ENCODE measurements around the gene ARPC1B.
"Not testable (repeated sequence)": the region's sequence is repeated elsewhere in the genome, so short reads cannot be mapped to it uniquely, and the experiment has no call there.

Gene ARPC1B

DNA sequence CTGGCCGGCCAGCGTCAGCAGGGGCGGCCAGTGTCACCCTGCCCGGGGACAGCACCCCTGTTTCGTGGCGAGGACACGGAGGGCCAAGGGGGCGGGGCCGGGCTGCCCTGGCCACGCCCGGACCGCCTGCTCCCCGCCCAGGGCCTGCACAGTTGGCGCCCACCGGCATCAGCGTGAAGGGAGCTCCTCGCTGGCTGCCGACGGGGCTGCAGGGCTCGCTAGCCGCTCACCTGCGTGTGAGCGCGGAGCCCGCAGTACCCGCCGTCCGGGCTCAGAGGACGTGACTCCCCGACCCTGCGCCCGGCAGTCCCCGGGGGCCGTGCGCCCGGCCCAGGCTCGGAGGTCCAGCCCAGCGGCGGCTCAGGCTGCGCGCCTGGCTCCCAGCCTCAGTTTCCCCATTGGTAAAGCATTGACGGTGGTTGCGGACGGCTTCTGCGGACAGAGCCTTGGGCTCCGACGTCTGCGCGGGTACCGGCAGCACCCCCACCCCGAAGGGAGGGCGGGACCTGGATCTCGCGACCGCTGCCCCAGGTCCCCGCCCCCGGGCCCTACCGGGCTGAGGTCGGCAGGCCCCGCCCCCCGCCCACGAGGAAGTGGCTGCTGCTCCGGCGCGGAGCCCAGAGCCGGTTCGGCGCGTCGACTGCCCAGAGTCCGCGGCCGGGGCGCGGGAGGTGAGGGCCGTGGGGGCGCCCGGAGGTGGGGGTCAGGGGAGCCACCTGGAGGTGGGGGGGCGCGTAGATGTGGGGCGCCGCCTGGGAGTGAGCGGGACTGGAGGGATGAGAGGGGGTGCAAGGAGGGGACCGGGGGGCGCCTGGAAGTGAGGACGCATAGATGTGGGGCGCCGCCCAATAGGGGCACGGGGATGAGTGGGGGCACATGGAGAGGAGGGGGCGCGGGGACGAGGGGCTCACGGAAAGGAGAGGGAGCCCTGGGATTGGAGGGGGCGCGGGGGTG is at the start of gene ARPC1B:
Gene ARPC1B, plus strand, starts transcription at position 620 of the 954 bp plus-strand sequence. CDS start 10,985 bp downstream, outside the sequence.
- DNase-seq: peak; percentile 97

DNA sequence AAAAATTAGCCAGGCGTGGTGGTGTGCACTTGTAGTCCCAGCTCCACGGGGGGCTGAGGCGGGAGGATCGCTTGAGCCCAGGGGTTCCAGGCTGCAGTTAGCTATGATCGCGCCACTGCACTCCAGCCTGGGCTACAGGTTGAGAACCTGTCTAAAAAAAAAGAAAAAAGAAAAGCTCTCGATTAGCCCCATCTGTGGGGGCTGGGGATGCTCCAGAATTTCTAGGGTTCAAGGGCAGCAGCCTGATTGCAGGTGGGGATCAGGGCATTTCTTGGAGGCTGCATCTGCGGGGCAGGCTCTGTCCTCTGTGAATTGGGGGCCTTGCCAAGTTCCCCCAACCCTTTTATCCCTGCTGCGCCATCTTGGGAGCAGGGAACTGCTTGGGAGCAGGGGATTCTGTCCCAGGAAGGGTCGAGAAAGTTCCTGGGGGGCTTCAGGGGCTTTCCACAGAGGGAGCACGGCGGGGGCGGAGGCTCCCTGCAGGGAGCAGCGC is 49.5 kb upstream of the ARPC1B start:
- DNase-seq: peak; percentile 53

- DNase-seq: peak; percentile 98
These were observed 48.7 kb upstream of the ARPC1B start, which contains the start of gene ARPC1A for GRCh38 chr7:99325592-99326407. Gene ARPC1A, plus strand, starts transcription at chr7:99325898. Its CDS starts 7,456 bp downstream, at chr7:99333354.

- peak; percentile 43 for DNase-seq
These were observed 48.1 kb upstream of the ARPC1B start for GRCh38 chr7:99326408-99326782.

- peak; percentile 50 for DNase-seq
These were observed 44.1 kb upstream of the ARPC1B start for GRCh38 chr7:99330314-99330961.

DNA sequence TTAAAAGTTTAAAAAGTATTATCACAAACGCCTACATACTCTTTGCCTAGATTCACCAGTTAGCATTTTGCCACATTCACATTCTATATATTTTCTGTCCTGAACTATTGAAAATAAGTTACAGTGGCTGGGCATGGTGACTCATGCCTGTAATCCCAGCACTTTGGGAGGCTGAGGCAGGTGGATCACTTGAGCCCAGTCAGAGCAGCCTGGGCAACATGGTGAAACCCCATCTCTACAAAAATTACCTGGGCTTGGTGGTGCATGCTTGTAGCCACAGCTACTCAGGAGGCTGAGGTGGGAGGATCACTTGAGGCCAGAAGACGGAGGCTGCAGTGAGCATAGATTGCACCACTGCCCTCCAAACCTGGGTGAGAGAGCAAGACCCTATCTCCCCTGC is 43.5 kb upstream of the ARPC1B start:
- DNase-seq: no peak

GRCh38 chr7:99339595-99339994 is 34.9 kb upstream of the ARPC1B start:
- no peak for DNase-seq

GRCh38 chr7:99340659-99341058 is 33.9 kb upstream of the ARPC1B start:
- DNase-seq: no peak

DNA sequence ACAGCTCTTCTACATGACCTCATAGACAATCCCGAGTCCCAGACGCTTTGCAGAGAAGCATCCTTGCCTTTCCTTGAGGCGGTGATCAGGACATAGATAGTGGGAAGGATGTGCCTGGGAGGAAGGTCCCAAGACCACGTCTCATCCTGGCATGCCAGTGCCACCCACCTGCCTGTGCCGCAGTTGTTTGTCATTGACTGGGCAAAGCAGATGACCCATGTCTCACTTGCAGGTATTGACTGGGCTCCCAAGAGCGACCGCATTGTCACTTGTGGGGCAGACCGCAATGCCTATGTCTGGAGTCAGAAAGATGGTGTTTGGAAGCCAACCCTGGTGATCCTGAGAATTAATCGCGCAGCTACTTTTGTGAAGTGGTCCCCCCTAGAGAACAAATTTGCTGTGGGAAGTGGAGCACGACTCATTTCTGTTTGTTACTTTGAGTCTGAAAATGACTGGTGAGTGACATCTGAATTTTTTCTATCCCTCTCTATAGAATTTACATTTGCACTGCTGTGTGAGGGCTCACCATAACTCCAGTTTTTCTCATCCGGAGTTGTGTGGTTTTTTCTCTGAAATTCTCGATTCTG is 30.4 kb upstream of the ARPC1B start:
- DNase-seq: no peak

DNA sequence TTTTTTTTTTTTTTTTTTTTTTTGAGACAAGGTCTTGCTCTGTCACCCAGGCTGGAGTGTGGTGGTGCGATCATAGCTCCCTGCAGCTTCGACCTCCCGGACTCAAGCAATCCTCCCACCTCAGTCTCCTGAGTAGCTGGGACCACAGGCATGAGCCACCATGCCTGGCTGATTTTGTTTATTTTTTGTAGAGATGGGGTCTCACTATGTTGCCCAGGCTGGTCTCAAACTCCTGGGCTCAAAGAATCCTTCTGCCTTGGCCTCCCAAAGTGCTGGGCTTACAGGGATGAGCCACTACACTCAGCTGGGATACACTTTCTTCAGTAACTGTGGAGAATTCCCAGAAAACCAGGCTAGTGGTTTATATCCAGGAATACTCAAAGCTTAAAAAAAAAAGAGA is 23.9 kb upstream of the ARPC1B start:
- DNase-seq: not testable (repeated sequence)

DNA sequence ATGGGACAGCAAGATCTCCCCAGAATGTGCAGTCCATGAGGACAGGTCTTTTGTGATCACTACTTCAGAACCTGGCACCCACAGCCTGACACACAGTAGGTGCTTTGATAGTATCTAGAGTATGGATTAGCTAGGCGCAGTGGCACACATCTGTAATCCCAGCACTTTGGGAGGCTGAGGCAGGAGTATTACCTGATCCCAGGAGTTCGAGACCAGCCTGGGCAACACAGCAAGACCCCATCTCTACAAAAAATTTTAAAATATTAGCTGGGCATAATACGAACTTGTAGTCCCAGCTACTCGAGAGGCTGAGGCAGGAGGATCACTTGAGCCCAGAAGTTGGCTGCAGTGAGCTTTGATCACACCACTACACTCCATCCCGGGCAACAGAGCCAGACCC is 22.3 kb upstream of the ARPC1B start:
- DNase-seq: no peak

DNA sequence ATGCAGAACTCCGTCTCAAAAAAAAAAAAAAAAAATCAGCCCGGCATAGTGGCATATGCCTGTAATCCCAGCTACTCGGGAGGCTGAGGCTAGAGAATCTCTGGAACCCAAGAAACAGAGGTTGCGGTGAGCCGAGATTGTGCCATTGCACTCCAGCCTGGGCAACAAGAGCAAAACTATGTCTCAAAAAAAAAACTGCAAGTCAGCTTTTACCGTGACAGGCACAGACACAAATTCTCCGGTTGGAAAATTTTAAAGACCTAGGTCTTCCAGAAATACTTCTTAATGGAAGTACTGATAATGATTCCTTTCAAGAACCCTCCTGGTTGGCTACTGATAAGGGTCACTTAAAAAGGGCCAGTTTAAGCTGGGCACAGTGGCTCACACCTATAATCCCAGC is 19.4 kb upstream of the ARPC1B start:
- DNase-seq: no peak

- no peak for DNase-seq
These were observed 16.6 kb upstream of the ARPC1B start for GRCh38 chr7:99357701-99358490.

DNA sequence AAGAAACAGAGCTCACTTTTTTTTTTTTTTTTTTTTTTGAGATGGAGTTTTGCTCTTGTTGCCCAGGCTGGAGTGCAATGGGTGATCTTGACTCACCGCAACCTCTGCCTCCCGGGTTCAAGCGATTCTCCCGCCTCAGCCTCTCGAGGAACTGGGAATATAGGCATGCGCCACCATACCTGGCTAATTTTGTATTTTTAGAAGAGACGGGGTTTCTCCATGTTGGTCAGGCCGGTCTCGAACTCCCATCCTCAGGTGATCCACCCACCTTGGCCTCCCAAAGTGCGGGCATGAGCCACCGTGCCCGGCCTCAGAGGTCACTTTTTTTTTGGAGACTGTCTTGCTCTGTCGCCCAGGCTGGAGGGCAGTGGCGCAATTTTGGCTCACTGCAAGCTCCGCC is 16.0 kb upstream of the ARPC1B start:
- DNase-seq: not testable (repeated sequence)

DNA sequence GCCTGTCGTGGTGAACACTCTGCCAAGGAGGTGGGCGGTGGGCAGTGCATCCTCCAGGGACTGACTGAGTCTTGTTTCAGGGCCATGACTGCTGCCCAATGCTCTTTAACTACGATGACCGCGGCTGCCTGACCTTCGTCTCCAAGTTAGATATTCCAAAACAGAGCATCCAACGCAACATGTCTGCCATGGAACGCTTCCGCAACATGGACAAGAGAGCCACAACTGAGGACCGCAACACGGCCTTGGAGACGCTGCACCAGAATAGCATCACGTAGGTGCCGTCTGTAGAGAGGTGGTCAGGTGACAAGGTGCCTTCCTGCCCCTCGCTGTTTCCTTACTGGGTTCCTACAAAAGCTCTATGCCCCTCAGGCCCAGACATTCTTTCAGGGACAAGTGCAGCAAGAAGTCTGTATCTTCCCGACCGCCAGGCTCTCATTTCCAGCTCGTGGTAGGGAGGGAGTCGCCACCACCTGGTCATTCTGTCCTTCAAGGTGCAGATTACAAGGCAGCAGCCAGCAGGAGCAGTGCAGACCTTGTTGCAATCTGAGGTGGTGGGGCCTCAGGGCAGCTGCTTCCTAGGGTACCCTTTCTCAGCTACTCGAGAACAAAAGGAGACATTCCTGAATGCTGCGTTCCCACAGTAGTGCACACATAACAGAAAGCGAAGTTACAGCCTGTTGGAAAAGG is 14.9 kb upstream of the ARPC1B start:
- DNase-seq: no peak

DNA sequence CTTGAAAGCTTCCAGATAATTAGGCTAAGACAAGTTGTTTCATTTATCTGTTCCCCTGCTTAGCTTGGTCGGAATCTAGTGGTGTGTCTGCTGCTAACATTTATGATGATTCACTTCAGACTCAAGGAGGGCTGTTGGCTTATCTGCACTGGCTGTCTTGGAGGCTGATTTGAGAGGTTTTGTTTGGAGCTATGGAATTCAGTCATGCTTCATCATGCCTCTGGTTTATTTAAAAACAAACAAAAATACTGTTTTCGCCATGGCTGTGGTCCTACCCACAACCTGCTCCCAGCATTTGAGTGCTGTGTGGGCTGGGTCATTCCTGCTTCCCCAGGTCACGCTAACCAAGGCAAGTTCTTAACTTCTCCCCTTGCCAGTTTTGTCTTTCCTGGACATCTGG is 11.7 kb upstream of the ARPC1B start:
- no peak for DNase-seq

GRCh38 chr7:99363286-99363685 is 11.2 kb upstream of the ARPC1B start:
- no peak for DNase-seq

GRCh38 chr7:99365318-99366141 is 9.0 kb upstream of the ARPC1B start:
- peak; percentile 72 for DNase-seq

GRCh38 chr7:99366646-99367045 is 7.9 kb upstream of the ARPC1B start:
- DNase-seq: no peak

DNA sequence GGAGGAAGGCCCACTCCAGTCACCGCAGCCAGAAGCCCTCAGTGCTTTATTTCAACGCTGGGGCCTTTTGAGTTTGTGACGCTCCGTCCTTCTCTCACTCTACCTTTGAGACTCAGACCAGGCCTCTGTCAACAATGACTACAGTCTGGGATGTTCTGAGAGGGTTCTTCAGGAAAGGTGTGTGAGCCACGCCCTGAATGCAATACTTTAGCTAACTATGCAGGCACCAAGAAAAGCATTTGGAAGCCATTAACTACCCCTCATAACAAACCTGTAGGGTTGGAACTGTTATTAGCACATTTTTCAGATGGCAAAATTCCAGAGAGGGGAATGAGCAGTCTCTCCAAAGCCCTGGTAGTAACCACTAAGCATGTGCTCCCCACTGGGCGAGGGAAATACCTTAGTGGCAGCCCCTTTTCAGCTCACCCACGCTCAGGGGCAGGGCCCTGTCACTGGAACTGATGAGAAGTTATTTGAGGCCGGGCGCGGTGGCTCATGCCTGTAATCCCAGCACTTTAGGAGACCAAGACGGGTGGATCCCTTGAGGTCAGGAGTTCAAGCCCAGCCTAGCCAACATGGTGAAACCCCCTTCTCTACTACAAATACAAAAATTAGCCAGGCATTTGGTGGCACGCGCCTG is 5.7 kb upstream of the ARPC1B start:
- no peak for DNase-seq
